SK-N-SH treated with all-trans-retinoic acid at 6 μM for 48 hours (cell line): ENCODE data around the gene DNMT3A.

ENCODE experiments used
- ISL1 ChIP-seq: fragments of 250-450 bp; sonication (Bioruptor Pico); IDR thresholded peaks from 2 replicates; pipeline ENCODE4 v2.1.2; 2022; ENCODE audit warnings: mild to moderate bottlenecking, moderate library complexity
- PATZ1 ChIP-seq: fragments of 250-450 bp; sonication (Bioruptor Pico); IDR thresholded peaks from 2 replicates; pipeline ENCODE4 v1.8.0; 2020; ENCODE audit warnings: mild to moderate bottlenecking, moderate library complexity, borderline replicate concordance
- ZFP3 ChIP-seq: fragments of 250-450 bp; sonication (Bioruptor Pico); IDR thresholded peaks from 2 replicates; pipeline ENCODE4 v1.5.0; 2020; ENCODE audit warnings: mild to moderate bottlenecking, moderate library complexity
- TF ChIP-seq, protein P1 (sequence below): fragments of 250-450 bp; sonication (Bioruptor Pico); IDR thresholded peaks from 2 replicates; pipeline ENCODE4 v1.5.1; 2020; ENCODE audit warnings: low read depth, mild to moderate bottlenecking, moderate library complexity

DNA sequence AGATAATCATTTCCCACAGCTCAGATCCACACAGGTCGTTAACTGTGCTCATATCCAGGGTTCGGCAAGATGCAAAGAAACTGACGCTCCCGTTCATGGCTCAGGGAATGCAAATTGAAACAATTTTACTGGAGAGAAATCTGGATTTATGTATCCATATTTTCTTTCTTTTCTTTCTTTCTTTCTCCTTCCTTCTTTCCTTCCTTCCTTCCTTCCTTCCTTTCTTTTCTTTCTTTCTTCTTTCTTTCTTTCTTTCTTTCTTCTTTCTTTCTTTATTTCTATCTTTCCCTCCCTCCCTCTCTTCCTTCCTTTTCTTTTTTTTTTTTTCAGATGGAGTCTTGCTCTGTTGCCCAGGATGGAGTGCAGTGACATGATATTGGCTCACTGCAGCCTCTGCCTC lies 153.3 kb downstream of the DNMT3A start:
- TF ChIP-seq, protein P1, sequence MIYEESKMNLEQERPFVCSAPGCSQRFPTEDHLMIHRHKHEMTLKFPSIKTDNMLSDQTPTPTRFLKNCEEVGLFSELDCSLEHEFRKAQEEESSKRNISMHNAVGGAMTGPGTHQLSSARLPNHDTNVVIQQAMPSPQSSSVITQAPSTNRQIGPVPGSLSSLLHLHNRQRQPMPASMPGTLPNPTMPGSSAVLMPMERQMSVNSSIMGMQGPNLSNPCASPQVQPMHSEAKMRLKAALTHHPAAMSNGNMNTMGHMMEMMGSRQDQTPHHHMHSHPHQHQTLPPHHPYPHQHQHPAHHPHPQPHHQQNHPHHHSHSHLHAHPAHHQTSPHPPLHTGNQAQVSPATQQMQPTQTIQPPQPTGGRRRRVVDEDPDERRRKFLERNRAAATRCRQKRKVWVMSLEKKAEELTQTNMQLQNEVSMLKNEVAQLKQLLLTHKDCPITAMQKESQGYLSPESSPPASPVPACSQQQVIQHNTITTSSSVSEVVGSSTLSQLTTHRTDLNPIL (CRISPR knock-in tag) = no peak
- TF ChIP-seq ISL1 (CRISPR knock-in tag) (no peak), ZFP3 (CRISPR knock-in tag) (no peak), PATZ1 (CRISPR knock-in tag) (no peak)
